K562 (cell line): ENCODE data around the gene CGNL1. TPM values are rescaled to one million over a fixed set of nuclear protein-coding genes. Genes with fewer than 3 reads are reported as not detected.

ENCODE experiments used
- HES1 ChIP-seq: fragments of 450-650 bp; IDR thresholded peaks from 2 replicates; pipeline ENCODE4 v1.6.1; 2016; ENCODE audit warnings: low read depth, mild to moderate bottlenecking, moderate library complexity
- NFE2 ChIP-seq: IDR thresholded peaks from 2 replicates; pipeline ENCODE4 v1.6.1; 2014; ENCODE audit warnings: antibody characterized with exemption, low read depth
- ZBTB8A ChIP-seq: fragments of 450-650 bp; IDR thresholded peaks from 2 replicates; pipeline ENCODE4 v1.6.1; 2018; ENCODE audit warnings: mild to moderate bottlenecking, moderate library complexity; ENCODE audit not compliant: partially characterized antibody
- polyA plus RNA-seq, 8 experiments: library from polyadenylated mRNA; depleted of rRNA in 4 of 8; stranded (reverse) in 5 of 8; unstranded in 3 of 8; fragments of >200 nt; fragmentation: Nextera tagmentation in 2 of 8; fragmentation: Illumina TruSeq in 1 of 8; extraction: Ambion mirVana in 2 of 8; extraction: Trizol in 1 of 8; gene quantifications; 2 replicates each; pipeline versions ENCODE4 v1.2.1 to v1.2.3, GENCODE V29; 2011 to 2014; ENCODE audit warnings: inconsistent platforms in 1 of 8, missing spikeins in 1 of 8
- total RNA-seq, 7 experiments: library from RNA; depleted of rRNA in 6 of 7; stranded (reverse); fragments of >200 nt in 6 of 7; fragmentation: Illumina TruSeq in 2 of 7; extraction: Trizol in 2 of 7; gene quantifications; 2 replicates each; pipeline versions ENCODE4 v1.2.1 to v1.2.3, GENCODE V29; 2011 to 2021; ENCODE audit warnings: low replicate concordance in 1 of 7
- TF ChIP-seq, protein P1 (sequence below), 2 experiments: fragments of 450-650 bp; formaldehyde crosslinking in 1 of 2; IDR thresholded peaks; 2 replicates each; pipeline versions ENCODE4 v1.4.0 to v1.6.1; 2014 to 2020; ENCODE audit warnings: mild to moderate bottlenecking in 2 of 2, borderline replicate concordance in 1 of 2, low read depth in 1 of 2
- TF ChIP-seq, protein P2 (sequence below): sonication (generic); formaldehyde crosslinking; IDR thresholded peaks from 2 replicates; pipeline ENCODE4 v1.8.0; 2022; ENCODE audit warnings: mild to moderate bottlenecking, low read depth, missing genetic modification reagents

CGNL1 gene
- total and polyA plus RNA-seq, 9 of the 15 experiments (the other 6 are each of a cell fraction or from before 2014, with no cell fraction given) = 0.01 to 0.07 TPM; not detected in 7

DNA sequence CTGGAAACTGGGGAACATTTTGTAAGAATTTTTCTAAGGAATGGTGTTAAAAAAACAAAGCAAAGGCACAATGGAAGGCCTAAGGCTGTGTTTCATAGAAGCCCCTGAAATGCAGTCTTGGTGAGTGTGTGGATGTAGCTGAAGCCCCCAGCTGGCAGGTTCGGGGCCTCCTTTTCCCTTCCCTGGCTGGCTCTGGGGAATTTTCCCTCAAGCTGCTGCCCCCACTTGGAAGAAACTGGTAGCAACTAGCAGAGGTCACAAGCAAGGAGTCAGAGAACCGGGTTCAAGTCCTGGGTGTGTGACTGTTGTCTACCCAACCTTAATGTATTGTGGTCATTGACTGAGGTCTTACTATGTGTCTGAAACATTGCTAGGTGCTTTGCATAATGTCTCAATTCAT lies 130.1 kb downstream of the CGNL1 start (continued):
- TF ChIP-seq, protein P1, sequence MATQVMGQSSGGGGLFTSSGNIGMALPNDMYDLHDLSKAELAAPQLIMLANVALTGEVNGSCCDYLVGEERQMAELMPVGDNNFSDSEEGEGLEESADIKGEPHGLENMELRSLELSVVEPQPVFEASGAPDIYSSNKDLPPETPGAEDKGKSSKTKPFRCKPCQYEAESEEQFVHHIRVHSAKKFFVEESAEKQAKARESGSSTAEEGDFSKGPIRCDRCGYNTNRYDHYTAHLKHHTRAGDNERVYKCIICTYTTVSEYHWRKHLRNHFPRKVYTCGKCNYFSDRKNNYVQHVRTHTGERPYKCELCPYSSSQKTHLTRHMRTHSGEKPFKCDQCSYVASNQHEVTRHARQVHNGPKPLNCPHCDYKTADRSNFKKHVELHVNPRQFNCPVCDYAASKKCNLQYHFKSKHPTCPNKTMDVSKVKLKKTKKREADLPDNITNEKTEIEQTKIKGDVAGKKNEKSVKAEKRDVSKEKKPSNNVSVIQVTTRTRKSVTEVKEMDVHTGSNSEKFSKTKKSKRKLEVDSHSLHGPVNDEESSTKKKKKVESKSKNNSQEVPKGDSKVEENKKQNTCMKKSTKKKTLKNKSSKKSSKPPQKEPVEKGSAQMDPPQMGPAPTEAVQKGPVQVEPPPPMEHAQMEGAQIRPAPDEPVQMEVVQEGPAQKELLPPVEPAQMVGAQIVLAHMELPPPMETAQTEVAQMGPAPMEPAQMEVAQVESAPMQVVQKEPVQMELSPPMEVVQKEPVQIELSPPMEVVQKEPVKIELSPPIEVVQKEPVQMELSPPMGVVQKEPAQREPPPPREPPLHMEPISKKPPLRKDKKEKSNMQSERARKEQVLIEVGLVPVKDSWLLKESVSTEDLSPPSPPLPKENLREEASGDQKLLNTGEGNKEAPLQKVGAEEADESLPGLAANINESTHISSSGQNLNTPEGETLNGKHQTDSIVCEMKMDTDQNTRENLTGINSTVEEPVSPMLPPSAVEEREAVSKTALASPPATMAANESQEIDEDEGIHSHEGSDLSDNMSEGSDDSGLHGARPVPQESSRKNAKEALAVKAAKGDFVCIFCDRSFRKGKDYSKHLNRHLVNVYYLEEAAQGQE (IDR thresholded peaks at IDR 0.05; ENCODE audit: borderline replicate concordance) = peak; percentile 7; the same call in 1 of the 2 replicates
- TF ChIP-seq, protein P1 (CRISPR knock-in tag; IDR thresholded peaks at IDR 0.05; ENCODE audit: low read depth) = no peak
- TF ChIP-seq ZBTB8A = no peak
- no peak for TF ChIP-seq HES1
- TF ChIP-seq NFE2 = no peak
- TF ChIP-seq, protein P2, sequence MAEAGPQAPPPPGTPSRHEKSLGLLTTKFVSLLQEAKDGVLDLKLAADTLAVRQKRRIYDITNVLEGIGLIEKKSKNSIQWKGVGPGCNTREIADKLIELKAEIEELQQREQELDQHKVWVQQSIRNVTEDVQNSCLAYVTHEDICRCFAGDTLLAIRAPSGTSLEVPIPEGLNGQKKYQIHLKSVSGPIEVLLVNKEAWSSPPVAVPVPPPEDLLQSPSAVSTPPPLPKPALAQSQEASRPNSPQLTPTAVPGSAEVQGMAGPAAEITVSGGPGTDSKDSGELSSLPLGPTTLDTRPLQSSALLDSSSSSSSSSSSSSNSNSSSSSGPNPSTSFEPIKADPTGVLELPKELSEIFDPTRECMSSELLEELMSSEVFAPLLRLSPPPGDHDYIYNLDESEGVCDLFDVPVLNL = no peak
- TF ChIP-seq, all 486 proteins: peak for 3
